K562 (cell line): ENCODE data around the gene SPATA2. TPM values are rescaled to one million over a fixed set of nuclear protein-coding genes. Genes with fewer than 3 reads are reported as not detected.

Experiments used
- ATAC-seq: fragments of 200-7000 bp; cut with Tn5 transposase; 3 replicates; pipeline ENCODE4 v1.9.1; 2020; ENCODE audit warnings: moderate library complexity
- BruUV-seq: library from RNA; stranded (reverse); fragments of 400-500 nt; replicated peaks from 2 replicates; lab custom pipeline; 2021; lab: Mats Ljungman, UMichigan
- CTCF ChIA-PET: fragments of 300-600 bp; formaldehyde crosslinking; extraction: SDS; loops from one replicate; lab custom pipeline; 2021; ENCODE audit warnings: low intra/inter-chr PET ratio; lab: Yijun Ruan, JAX
- POLR2A ChIA-PET: fragments of 300-600, 350-650 bp; sonication (Branson Sonifier 250); formaldehyde crosslinking; extraction: SDS; loops from one replicate; lab custom pipeline; 2021; ENCODE audit warnings: antibody characterized with exemption, inconsistent platforms; lab: Yijun Ruan, JAX
- DNase-seq, 4 experiments: peaks; one replicate each; pipeline versions ENCODE4 v3.0.0 to v3.0.0-alpha.2; 2011 to 2018; ENCODE audit warnings: low spot score in 3 of 4, mixed read lengths in 3 of 4; ENCODE audit errors: extremely low read depth in 1 of 4
- FAIRE-seq: peaks from 2 replicates; lab custom pipeline; 2011; peaks lifted over from hg19 to GRCh38; lab: Jason Lieb, UNC
- H2AFZ ChIP-seq: 2 replicates; pipeline ENCODE4 v1.6.0; 2011; ENCODE audit warnings: low read depth, low read length, control low read depth, inconsistent platforms
- H3K27ac ChIP-seq: fragments of 200-600 bp; 3 replicates; pipeline ENCODE4 v1.8.0; 2011; ENCODE audit warnings: low read depth, mild to moderate bottlenecking, control low read depth, inconsistent platforms, low read length, moderate library complexity, mixed read lengths; ENCODE audit errors: extremely low read depth
- H3K27me3 ChIP-seq, 2 experiments: fragments of 300-600 bp in 1 of 2; 2 replicates in 1 of 2; 3 replicates in 1 of 2; pipeline versions ENCODE4 v1.6.0 to v1.8.0; 2011; ENCODE audit warnings: inconsistent platforms in 2 of 2, low read length in 2 of 2, mild to moderate bottlenecking in 1 of 2, mixed read lengths in 1 of 2, moderate library complexity in 1 of 2; ENCODE audit not compliant: control insufficient read depth in 2 of 2, insufficient read depth in 2 of 2
- H3K36me3 ChIP-seq: fragments of 300-600 bp; 3 replicates; pipeline ENCODE4 v1.8.0; 2011; ENCODE audit warnings: mild to moderate bottlenecking, low read length, inconsistent platforms; ENCODE audit not compliant: control insufficient read depth, insufficient read depth
- H3K4me1 ChIP-seq, 2 experiments: fragments of 200-600 bp in 1 of 2; replicated peaks in 1 of 2; 2 replicates in 1 of 2; 3 replicates in 1 of 2; pipeline versions ENCODE4 v1.5.1 to v1.8.0; 2011; ENCODE audit warnings: inconsistent platforms in 2 of 2, low read length in 2 of 2, mild to moderate bottlenecking in 1 of 2, mixed read lengths in 1 of 2, moderate library complexity in 1 of 2; ENCODE audit not compliant: control insufficient read depth in 2 of 2, insufficient read depth in 2 of 2
- H3K4me2 ChIP-seq: 2 replicates; pipeline ENCODE4 v1.6.1; 2011; ENCODE audit warnings: low read length, control low read depth, inconsistent platforms, mixed read lengths; ENCODE audit not compliant: insufficient read depth
- H3K4me3 ChIP-seq: fragments of 200-600 bp; sonication (generic), shearing (Covaris generic); 2 replicates; pipeline ENCODE4 v1.5.1; 2016; ENCODE audit warnings: control low read depth, inconsistent platforms
- H3K79me2 ChIP-seq: fragments of 200-600 bp; 3 replicates; pipeline ENCODE4 v1.8.0; 2011; ENCODE audit warnings: low read length, inconsistent platforms; ENCODE audit not compliant: control insufficient read depth, insufficient read depth
- H3K9ac ChIP-seq, 2 experiments: 2 replicates each; pipeline versions ENCODE4 v1.6.0 to v1.6.1; 2011; ENCODE audit warnings: low read depth in 2 of 2, low read length in 2 of 2, control low read depth in 1 of 2, inconsistent platforms in 1 of 2, mild to moderate bottlenecking in 1 of 2, mixed read lengths in 1 of 2; ENCODE audit not compliant: insufficient read depth in 1 of 2
- H3K9me1 ChIP-seq: one replicate; pipeline ENCODE4 v1.6.0; 2011; ENCODE audit warnings: inconsistent platforms, mild to moderate bottlenecking, low read length, moderate library complexity; ENCODE audit not compliant: control insufficient read depth, insufficient read depth
- H3K9me3 ChIP-seq: replicated peaks from 2 replicates; pipeline ENCODE4 v1.5.1; 2011; ENCODE audit warnings: low read depth, low read length, inconsistent platforms; ENCODE audit not compliant: control insufficient read depth, insufficient read depth
- H4K20me1 ChIP-seq: replicated peaks from 2 replicates; pipeline ENCODE4 v1.6.1; 2011; ENCODE audit warnings: low read length, inconsistent platforms, mixed read lengths; ENCODE audit not compliant: control insufficient read depth, insufficient read depth
- AFF4 ChIP-seq: sonication (generic); formaldehyde crosslinking; IDR thresholded peaks from 2 replicates; pipeline ENCODE4 v1.8.0; 2023; ENCODE audit warnings: mild to moderate bottlenecking, missing genetic modification reagents
- CTCF ChIP-seq, 3 experiments: IDR thresholded peaks in 2 of 3; conservative IDR thresholded peaks in 1 of 3; 2 replicates each; pipeline ENCODE4 v1.5.1; 2011 to 2012; ENCODE audit warnings: low read length in 3 of 3, mild to moderate bottlenecking in 3 of 3, control low read depth in 2 of 3, improper control_type of control experiment in 1 of 3, inconsistent platforms in 1 of 3, low read depth in 1 of 3, mixed read lengths in 1 of 3, moderate library complexity in 1 of 3; ENCODE audit not compliant: insufficient read depth in 2 of 3
- E2F6 ChIP-seq, 2 experiments: IDR thresholded peaks; 2 replicates each; pipeline ENCODE4 v1.6.1; 2011; ENCODE audit warnings: borderline replicate concordance in 1 of 2, control low read depth in 1 of 2, low read depth in 1 of 2, low read length in 1 of 2, mild to moderate bottlenecking in 1 of 2, mixed read lengths in 1 of 2, moderate library complexity in 1 of 2; ENCODE audit not compliant: insufficient read depth in 1 of 2, insufficient read length in 1 of 2, poor library complexity in 1 of 2, severe bottlenecking in 1 of 2; ENCODE audit errors: extremely low read depth in 1 of 2
- FOXK1 ChIP-seq: sonication (generic); formaldehyde crosslinking; IDR thresholded peaks from 2 replicates; pipeline ENCODE4 v1.8.0; 2022; ENCODE audit warnings: missing genetic modification reagents, mild to moderate bottlenecking, borderline replicate concordance
- HDAC3 ChIP-seq: fragments of 450-650 bp; IDR thresholded peaks from 2 replicates; pipeline ENCODE4 v1.6.1; 2018; ENCODE audit warnings: borderline replicate concordance, mild to moderate bottlenecking, moderate library complexity; ENCODE audit not compliant: partially characterized antibody
- KAT7 ChIP-seq: sonication (generic); formaldehyde crosslinking; IDR thresholded peaks from 2 replicates; pipeline ENCODE4 v1.8.0; 2022; ENCODE audit warnings: missing genetic modification reagents, mild to moderate bottlenecking, borderline replicate concordance
- KDM2B ChIP-seq: fragments of 250-450 bp; sonication (Bioruptor Pico); IDR thresholded peaks from 2 replicates; pipeline ENCODE4 v1.8.0; 2021; ENCODE audit warnings: mild to moderate bottlenecking, moderate library complexity
- MYNN ChIP-seq, 2 experiments: sonication (generic); formaldehyde crosslinking in 1 of 2; IDR thresholded peaks; 2 replicates each; pipeline versions ENCODE4 v1.5.0 to v1.6.1; 2016 to 2020; ENCODE audit warnings: antibody characterized with exemption in 1 of 2, missing genetic modification reagents in 1 of 2
- RFX1 ChIP-seq: fragments of 450-650 bp; IDR thresholded peaks from 2 replicates; pipeline ENCODE4 v1.6.1; 2016; ENCODE audit warnings: mild to moderate bottlenecking, moderate library complexity
- SMC3 ChIP-seq: conservative IDR thresholded peaks from 2 replicates; pipeline ENCODE4 v1.6.1; 2011; ENCODE audit warnings: low read depth, low read length, improper control_type of control experiment; ENCODE audit not compliant: insufficient read depth
- XRCC4 ChIP-seq: IDR thresholded peaks from one replicate; pipeline ENCODE4 v1.6.1; 2011; ENCODE audit not compliant: insufficient read depth, insufficient read length; ENCODE audit errors: extremely low read depth
- ZNF57 ChIP-seq: fragments of 450-650 bp; formaldehyde crosslinking; IDR thresholded peaks from 2 replicates; pipeline ENCODE4 v1.4.0; 2020; ENCODE audit warnings: mild to moderate bottlenecking, moderate library complexity
- WGBS: fragments of 100-300 bp; shearing (Covaris generic); methylation state at CpG from one replicate; pipeline ENCODE4 v1.1.6; 2016; ENCODE audit warnings: low coverage, mixed read lengths; ENCODE audit not compliant: insufficient coverage; ENCODE audit errors: missing lambda C conversion rate; 5-methylcytosine and 5-hydroxymethylcytosine counted together
- in situ Hi-C: fragments of 300-500 bp; cut with MboI; formaldehyde crosslinking; loops from 4 replicates; pipeline ENCODE4 v1.15.0; 2018; ENCODE audit warnings: inconsistent platforms, mixed read lengths
- intact Hi-C: fragments of 100-400 bp; cut with micrococcal nuclease; formaldehyde crosslinking; loops from 2 replicates; pipeline ENCODE4 v1.14.2; 2022
- polyA plus RNA-seq, 8 experiments: library from polyadenylated mRNA; depleted of rRNA in 4 of 8; stranded (reverse) in 5 of 8; unstranded in 3 of 8; fragments of >200 nt; fragmentation: Nextera tagmentation in 2 of 8; fragmentation: Illumina TruSeq in 1 of 8; extraction: Ambion mirVana in 2 of 8; extraction: Trizol in 1 of 8; gene quantifications; 2 replicates each; pipeline versions ENCODE4 v1.2.1 to v1.2.3, GENCODE V29; 2011 to 2014; ENCODE audit warnings: inconsistent platforms in 1 of 8, missing spikeins in 1 of 8
- total RNA-seq, 7 experiments: library from RNA; depleted of rRNA in 6 of 7; stranded (reverse); fragments of >200 nt in 6 of 7; fragmentation: Illumina TruSeq in 2 of 7; extraction: Trizol in 2 of 7; gene quantifications; 2 replicates each; pipeline versions ENCODE4 v1.2.1 to v1.2.3, GENCODE V29; 2011 to 2021; ENCODE audit warnings: low replicate concordance in 1 of 7

SPATA2 gene
- total and polyA plus RNA-seq, 9 of the 15 experiments (the other 6 are each of a cell fraction or from before 2014, with no cell fraction given) = 0.46 to 8.2 (median 2.7) TPM

- DNase-seq = peak in 2 of 4 experiments; percentile 24 to 39
- H3K9me1 ChIP-seq = no peaks in the 10 kb centered on the region
- H3K36me3 ChIP-seq = peaks cover 22% of the 10 kb centered on the region; the same call in 1 of the 3 replicates
- peak; percentile 62 for FAIRE-seq
- peak overlapping the region; percentile 100; the same call in 1 of the 2 replicates for H2AFZ ChIP-seq
- peaks cover 57% of the 10 kb centered on the region for H3K79me2 ChIP-seq
- H3K9me3 ChIP-seq = no peaks in the 10 kb centered on the region
- intact Hi-C loops (loop anchor here (2.0 kb wide), 1 partner anchor 14 kb away; no protein-coding TSS in a partner anchor), in situ Hi-C loops (no loop called here)
- H3K4me3 ChIP-seq = peak overlapping the region; percentile 93
- TSS peak; percentile 39 for BruUV-seq
- 2% methylated on average over 19 of the region's 19 CpGs for WGBS
- ATAC-seq = peak; percentile 14
- H3K27ac ChIP-seq = peak overlapping the region; percentile 100
- H3K27me3 ChIP-seq = no peaks in the 10 kb centered on the region
- peak overlapping the region; percentile 99 for H3K4me2 ChIP-seq
- CTCF ChIA-PET = no interaction called here
- peaks cover 16 to 21% of the 10 kb centered on the region in 2 experiments; a peak in 4 of 5 replicates for H3K4me1 ChIP-seq
- H4K20me1 ChIP-seq = peaks cover 13% of the 10 kb centered on the region; the same call in 1 of the 2 replicates
- POLR2A ChIA-PET = interaction anchor here (0.5 to 3.0 kb wide), 13 partner anchors 9 to 1271 kb away, joined by 3 to 14 read pairs (median 3); no protein-coding TSS in a partner anchor
- H3K9ac ChIP-seq = peak overlapping the region; percentile 95 to 99
- TF ChIP-seq XRCC4 (no peak), AFF4 (0 out of 2 replicates have a peak, but pooled peaks have one; percentile 62), MYNN (IDR thresholded peaks at IDR 0.05) (peak; percentile 98), MYNN (CRISPR knock-in tag; IDR thresholded peaks at IDR 0.05) (no peak), E2F6 (IDR thresholded peaks at IDR 0.05; ENCODE audit: borderline replicate concordance in 1 of 2, extremely low read depth in 1 of 2, insufficient read depth in 1 of 2, insufficient read length in 1 of 2, low read depth in 1 of 2, low read length in 1 of 2, poor library complexity in 1 of 2, severe bottlenecking in 1 of 2) (peak in 1 of 2 experiments; percentile 14), CTCF (IDR thresholded peaks at IDR 0.05 in 2 of 3, conservative IDR thresholded peaks at IDR 0.05 in 1 of 3; ENCODE audit: insufficient read depth in 2 of 3, low read depth in 1 of 3, low read length in 3 of 3) (peak in 2 of 3 experiments; percentile 19 to 21; a peak in 2 of 6 replicates), RFX1 (peak; percentile 56), KAT7 (CRISPR knock-in tag) (0 out of 2 replicates have a peak, but pooled peaks have one; percentile 46), KDM2B (CRISPR knock-in tag) (no peak), SMC3 (0 out of 2 replicates have a peak, but pooled peaks have one; percentile 15), ZNF57 (CRISPR knock-in tag) (no peak), HDAC3 (no peak), FOXK1 (no peak)
Measured at GRCh38 chr20:49914310-49915117, 815 bp downstream of the SPATA2 start.
